OCI-LY3 (cell line): Measurements from ENCODE around the gene GATA2.

Experiments
- CTCF ChIP-seq: fragments of 200-600, 300-600 bp; sonication (generic); IDR thresholded peaks from 2 replicates; pipeline ENCODE4 v1.5.1; 2014; ENCODE audit warnings: antibody characterized with exemption, low read length, low read depth
- EZH2phosphoT487 ChIP-seq: fragments of 200-600 bp; shearing (Covaris generic); IDR thresholded peaks from 2 replicates; pipeline ENCODE4 v1.6.1; 2018; ENCODE audit warnings: antibody characterized with exemption, mixed run types, low read depth

GRCh38 chr3:128537091-128537703 is 44.2 kb upstream of the GATA2 start:
- TF ChIP-seq CTCF (no peak), EZH2phosphoT487 (no peak)
